ENCODE data around the gene CTDP1.
"Not testable (repeated sequence)": the region's sequence is repeated elsewhere in the genome, so short reads cannot be mapped to it uniquely, and the experiment has no call there.

The CTDP1 gene

GRCh38 chr18:79693561-79694205 is 14.1 kb downstream of the CTDP1 start:
- TF ChIP-seq POLR2A (IDR thresholded peaks at IDR 0.05; ENCODE audit: low read length) (no peak), GATA1 (IDR thresholded peaks at IDR 0.05; ENCODE audit: low read depth, low read length) (no peak)
- no peak for DNase-seq

GRCh38 chr18:79694206-79694894 is 14.7 kb downstream of the CTDP1 start:
- not testable (repeated sequence) for DNase-seq

- no peak for TF ChIP-seq GATA1 (IDR thresholded peaks at IDR 0.05; ENCODE audit: low read depth, low read length)
- DNase-seq: no peak
Observed at GRCh38 chr18:79694895-79695213, 15.3 kb downstream of the CTDP1 start.

GRCh38 chr18:79695269-79695668 is 15.7 kb downstream of the CTDP1 start:
- DNase-seq: no peak
- TF ChIP-seq GATA1 (IDR thresholded peaks at IDR 0.05; ENCODE audit: low read depth, low read length): no peak
- no peak for TF ChIP-seq POLR2A (IDR thresholded peaks at IDR 0.05; ENCODE audit: low read length)

- no peak for DNase-seq
- TF ChIP-seq GATA1 (IDR thresholded peaks at IDR 0.05; ENCODE audit: low read depth, low read length): no peak
- no peak for TF ChIP-seq POLR2A (IDR thresholded peaks at IDR 0.05; ENCODE audit: low read length)
Observed at GRCh38 chr18:79695856-79696850, 16.6 kb downstream of the CTDP1 start.

GRCh38 chr18:79697178-79697577 is 17.6 kb downstream of the CTDP1 start:
- no peak for DNase-seq
- TF ChIP-seq GATA1 (IDR thresholded peaks at IDR 0.05; ENCODE audit: low read depth, low read length) (no peak), POLR2A (IDR thresholded peaks at IDR 0.05; ENCODE audit: low read length) (no peak)

GRCh38 chr18:79697976-79698375 is 18.4 kb downstream of the CTDP1 start:
- no peak for TF ChIP-seq POLR2A (IDR thresholded peaks at IDR 0.05; ENCODE audit: low read length)
- no peak for TF ChIP-seq GATA1 (IDR thresholded peaks at IDR 0.05; ENCODE audit: low read depth, low read length)
- no peak for DNase-seq

GRCh38 chr18:79698668-79699335 is 19.2 kb downstream of the CTDP1 start:
- TF ChIP-seq POLR2A (IDR thresholded peaks at IDR 0.05; ENCODE audit: low read length) (no peak), GATA1 (IDR thresholded peaks at IDR 0.05; ENCODE audit: low read depth, low read length) (no peak)
- no peak for DNase-seq

GRCh38 chr18:79699653-79700052 is 20.1 kb downstream of the CTDP1 start:
- DNase-seq: no peak
- TF ChIP-seq GATA1 (IDR thresholded peaks at IDR 0.05; ENCODE audit: low read depth, low read length): no peak
- no peak for TF ChIP-seq POLR2A (IDR thresholded peaks at IDR 0.05; ENCODE audit: low read length)

- no peak for DNase-seq
Observed at GRCh38 chr18:79702906-79703305, 23.3 kb downstream of the CTDP1 start.

GRCh38 chr18:79704631-79705030 is 25.0 kb downstream of the CTDP1 start:
- TF ChIP-seq POLR2A (IDR thresholded peaks at IDR 0.05; ENCODE audit: low read length) (no peak), GATA1 (IDR thresholded peaks at IDR 0.05; ENCODE audit: low read depth, low read length) (no peak)
- no peak for DNase-seq

More at GRCh38 chr18:79702906-79703305, 23.3 kb downstream of the CTDP1 start:
- no peak for TF ChIP-seq POLR2A (IDR thresholded peaks at IDR 0.05; ENCODE audit: low read length)
- TF ChIP-seq GATA1 (IDR thresholded peaks at IDR 0.05; ENCODE audit: low read depth, low read length): no peak

- no peak for TF ChIP-seq POLR2A (IDR thresholded peaks at IDR 0.05; ENCODE audit: low read length)
- no peak for TF ChIP-seq GATA1 (IDR thresholded peaks at IDR 0.05; ENCODE audit: low read depth, low read length)
- DNase-seq: no peak
Observed at GRCh38 chr18:79705272-79705671, 25.7 kb downstream of the CTDP1 start.

GRCh38 chr18:79706006-79706405 is 26.4 kb downstream of the CTDP1 start:
- no peak for DNase-seq
- no peak for TF ChIP-seq GATA1 (IDR thresholded peaks at IDR 0.05; ENCODE audit: low read depth, low read length)

- TF ChIP-seq POLR2A (IDR thresholded peaks at IDR 0.05; ENCODE audit: low read length): no peak
- TF ChIP-seq GATA1 (IDR thresholded peaks at IDR 0.05; ENCODE audit: low read depth, low read length): no peak
- DNase-seq: no peak
Observed at GRCh38 chr18:79706658-79707057, 27.1 kb downstream of the CTDP1 start.
